ENCODE data around the gene FGF14.
"Not testable (repeated sequence)": the region's sequence is repeated elsewhere in the genome, so short reads cannot be mapped to it uniquely, and the experiment has no call there.

Gene FGF14

GRCh38 chr13:102122147-102122546, 279.7 kb downstream of the FGF14 start:
- no peak for DNase-seq

DNA sequence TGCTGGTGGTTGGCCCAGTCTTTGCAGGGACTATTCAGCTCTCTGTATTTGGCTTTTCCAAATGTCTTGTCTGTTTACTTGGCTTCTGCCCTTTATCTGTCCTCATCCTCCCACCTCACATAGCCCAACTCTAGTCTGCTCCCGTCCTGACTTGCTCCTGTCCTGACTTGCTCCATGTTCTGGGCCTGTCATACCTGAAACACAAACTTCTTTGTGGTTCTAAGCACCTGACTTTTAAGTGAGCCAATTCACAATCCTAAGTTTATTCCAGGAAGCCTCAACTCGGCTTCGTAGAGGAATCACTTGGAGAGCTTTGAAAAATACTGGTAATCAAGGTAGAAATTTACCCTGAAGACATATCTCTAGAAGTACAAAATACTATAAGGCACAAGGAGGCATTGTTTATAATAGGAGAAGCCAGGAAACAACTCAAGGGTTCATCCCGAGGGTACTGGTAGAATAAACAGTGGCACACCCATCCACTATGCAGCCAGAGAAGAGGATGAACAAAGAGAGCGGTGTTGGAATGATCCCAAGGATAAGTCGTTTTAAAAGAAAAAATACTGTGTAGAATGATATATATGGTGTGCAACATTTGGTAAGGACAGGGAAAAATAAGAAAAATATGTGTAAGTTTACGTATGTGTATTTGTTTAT, 284.5 kb downstream of the FGF14 start:
- DNase-seq = no peak

DNA sequence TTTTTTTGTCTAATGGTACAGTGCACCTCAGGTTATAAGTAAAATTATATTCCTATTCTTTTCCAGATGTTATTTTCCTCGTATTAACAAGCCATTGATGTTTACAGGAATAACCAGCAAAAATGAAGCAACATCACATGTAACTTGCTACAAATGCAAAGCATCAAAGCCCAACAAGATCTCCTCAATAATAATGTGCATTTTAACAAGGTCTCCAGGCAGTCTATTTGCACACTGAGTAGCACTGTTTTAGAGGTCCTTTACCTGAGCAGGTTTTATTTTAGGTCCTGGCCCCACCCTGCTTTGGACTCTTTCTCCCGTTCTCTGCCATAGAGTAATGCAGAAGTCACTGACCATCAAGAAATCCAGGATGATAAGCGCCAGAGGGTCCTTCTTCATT, 298.4 kb downstream of the FGF14 start:
- no peak for DNase-seq

GRCh38 chr13:102100234-102100633, 301.6 kb downstream of the FGF14 start:
- no peak for DNase-seq

DNA sequence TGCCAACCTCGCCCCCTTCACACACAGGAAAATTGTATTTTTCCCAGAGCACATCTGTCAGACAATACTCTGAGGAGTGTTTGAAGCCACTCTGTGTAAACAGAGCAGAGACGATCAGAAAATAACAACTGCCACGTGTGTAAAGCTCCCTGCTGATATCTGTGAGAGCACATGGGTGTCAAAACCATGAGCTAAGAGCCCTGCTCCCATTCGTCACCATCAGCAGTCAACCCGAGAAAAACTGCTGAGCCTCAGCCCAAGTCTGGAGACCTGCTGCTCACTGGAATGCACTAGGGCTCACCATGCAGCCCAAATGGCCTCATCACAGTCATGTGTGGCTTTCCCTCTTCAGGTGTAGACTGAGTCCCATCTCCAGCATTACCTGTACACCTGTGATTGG, 304.1 kb downstream of the FGF14 start:
- DNase-seq = no peak

- DNase-seq = not testable (repeated sequence)
Measured at GRCh38 chr13:102093288-102093687, 308.6 kb downstream of the FGF14 start.

GRCh38 chr13:102091231-102091630, 310.6 kb downstream of the FGF14 start:
- no peak for DNase-seq

DNA sequence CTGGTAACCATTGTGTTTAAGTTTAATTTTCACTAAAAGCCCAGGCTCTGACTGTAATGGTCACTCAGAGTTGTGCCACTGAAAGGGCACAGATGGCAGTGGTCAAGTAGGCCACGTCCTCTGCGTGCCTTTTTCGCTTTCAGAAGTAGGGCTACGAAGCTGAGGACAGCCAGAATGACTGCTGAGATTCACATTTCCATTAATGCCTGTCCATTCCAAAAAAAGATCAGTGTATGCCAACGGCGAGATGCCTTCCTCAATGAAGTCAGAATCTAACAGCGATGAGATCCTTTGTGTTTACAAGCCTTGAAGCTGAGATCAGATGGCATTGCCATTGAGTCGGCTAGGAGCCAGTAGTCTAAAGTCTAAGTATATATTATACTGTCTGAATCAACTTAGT, 311.3 kb downstream of the FGF14 start:
- DNase-seq = no peak

DNA sequence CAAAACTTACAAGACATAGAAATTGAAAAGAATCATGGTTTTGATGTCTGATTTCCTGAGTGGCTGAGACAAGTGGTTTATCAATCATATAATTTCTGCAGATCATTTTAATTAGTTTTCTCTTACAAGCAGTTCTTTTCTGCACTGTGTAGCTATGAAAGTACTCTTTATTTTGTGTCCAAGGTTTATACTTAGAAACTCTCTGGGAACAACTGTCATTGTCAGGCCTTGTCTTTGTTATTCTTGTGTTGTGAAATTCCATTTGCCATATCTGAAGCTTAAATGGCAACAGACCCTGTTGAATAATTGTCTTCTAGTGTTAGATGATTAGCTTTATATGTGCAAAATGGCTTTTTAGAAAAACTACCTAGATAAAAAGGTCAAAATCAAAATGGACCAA, 312.1 kb downstream of the FGF14 start:
- DNase-seq = no peak

DNA sequence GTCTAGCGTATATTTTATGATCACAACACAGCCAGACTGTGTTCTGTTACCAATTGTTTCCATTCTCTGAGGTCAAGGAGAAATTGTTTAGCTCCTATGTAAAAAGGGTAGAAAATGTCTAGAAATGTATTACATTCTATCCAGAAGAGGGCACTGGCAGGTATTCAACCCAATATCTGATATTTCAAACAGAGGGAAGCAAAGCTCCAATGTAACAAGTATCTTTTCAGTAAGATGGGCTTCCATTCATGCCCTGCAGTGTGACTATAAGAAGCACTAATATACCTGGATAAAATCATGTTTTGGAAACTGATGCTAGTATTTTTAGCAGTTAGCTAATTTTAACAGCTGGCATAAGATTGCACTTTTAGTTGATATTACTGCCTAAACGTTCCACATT, 312.7 kb downstream of the FGF14 start:
- no peak for DNase-seq

DNA sequence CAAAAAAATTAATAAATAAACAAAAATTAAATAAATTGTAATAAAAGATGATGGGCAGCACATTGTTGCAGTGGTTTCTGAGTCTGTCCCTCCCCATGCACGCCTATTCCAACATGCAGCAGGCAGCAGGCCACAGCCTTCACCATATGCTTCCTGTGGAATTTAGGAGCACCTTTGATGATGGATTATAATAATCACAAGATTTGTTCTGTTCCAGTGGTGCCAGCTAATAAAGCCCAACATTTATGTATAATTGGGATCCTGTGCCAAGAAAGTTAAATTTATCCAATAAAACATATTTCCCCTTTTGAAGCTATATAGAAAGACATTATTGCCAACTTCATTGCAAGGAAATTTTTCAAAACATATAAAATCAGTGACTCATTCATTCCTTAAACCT, 328.6 kb downstream of the FGF14 start:
- DNase-seq = no peak

DNA sequence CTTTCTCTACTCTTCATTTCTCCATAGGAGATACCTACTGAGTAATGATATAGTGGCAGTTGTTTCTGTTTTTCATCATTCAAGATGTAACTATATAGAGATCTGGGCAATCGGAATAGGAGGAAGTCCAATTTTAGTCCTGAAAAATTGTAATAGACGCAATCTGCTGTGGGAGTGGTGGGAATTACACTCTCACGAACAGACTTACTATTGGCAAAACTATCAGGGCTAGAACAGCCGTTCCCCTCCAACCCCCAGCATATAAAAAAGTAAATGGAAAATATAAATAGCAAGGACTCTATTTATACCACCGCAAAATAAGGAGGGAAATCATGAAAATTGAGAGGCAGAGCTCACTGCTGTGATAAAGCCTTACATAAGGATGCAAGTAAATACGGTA, 330.1 kb downstream of the FGF14 start:
- DNase-seq = no peak

GRCh38 chr13:102068323-102068722, 333.5 kb downstream of the FGF14 start:
- not testable (repeated sequence) for DNase-seq

GRCh38 chr13:102055090-102055779, 346.6 kb downstream of the FGF14 start:
- DNase-seq = no peak

GRCh38 chr13:102049853-102050252, 352.0 kb downstream of the FGF14 start:
- no peak for DNase-seq

DNA sequence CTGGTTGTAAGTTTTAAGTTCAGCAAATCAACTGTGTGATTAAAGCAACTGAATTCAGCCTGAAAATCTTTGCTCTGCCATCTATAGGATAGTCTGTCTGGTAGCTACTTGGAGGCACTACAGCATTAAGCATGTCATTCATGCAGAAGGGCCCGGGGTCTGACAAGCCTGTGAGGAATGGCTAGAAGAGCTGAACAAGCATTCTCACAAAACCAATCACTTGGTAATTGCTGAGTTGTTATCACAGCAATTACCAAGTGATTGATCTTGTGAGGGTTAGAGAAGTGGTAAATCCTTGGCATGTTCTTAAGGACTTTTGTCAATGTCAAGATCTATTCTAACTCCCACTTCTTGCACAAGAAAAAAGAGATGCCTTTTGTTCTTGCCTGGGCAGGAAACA, 356.1 kb downstream of the FGF14 start:
- DNase-seq = no peak

DNA sequence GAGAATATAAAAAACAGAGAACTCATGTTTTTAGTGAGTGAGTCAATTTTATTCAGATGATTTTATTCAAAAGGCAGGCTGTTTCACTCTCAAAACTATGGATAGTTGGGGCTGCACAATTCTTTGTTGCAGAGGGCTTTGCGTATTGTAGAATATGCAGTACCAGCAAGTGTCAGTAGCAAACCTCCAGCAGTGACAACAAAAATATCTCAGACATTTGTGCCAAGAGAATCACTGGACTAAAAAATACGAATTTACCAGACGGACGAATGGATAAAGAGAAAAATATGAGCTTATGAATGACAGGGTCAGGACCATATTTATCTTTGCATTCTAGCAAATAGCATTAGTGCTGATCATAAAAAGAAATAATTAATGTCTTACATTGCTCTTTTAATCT, 359.1 kb downstream of the FGF14 start:
- DNase-seq = no peak

- DNase-seq = no peak
Measured at GRCh38 chr13:102041544-102041943, 360.3 kb downstream of the FGF14 start.

DNA sequence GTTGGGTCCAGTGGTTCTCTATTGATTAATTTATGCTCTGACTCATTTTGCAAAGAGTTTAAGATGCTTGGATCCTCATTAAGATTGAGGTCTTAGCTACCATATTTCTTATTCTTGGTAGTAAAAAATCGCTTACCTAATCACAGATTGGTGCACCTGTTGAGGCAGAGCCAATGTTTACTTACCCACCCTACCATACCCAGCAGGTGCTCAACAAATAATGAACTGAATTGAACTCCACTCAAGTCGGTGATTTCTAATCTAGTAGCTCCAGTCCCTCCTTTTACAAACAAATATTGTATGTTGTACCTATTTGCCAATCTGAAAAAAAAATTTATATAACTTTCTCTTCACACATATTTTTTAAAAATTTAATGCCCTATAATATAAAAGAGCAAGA, 361.0 kb downstream of the FGF14 start:
- no peak for DNase-seq

GRCh38 chr13:102039264-102039663, 362.6 kb downstream of the FGF14 start:
- DNase-seq = no peak

DNA sequence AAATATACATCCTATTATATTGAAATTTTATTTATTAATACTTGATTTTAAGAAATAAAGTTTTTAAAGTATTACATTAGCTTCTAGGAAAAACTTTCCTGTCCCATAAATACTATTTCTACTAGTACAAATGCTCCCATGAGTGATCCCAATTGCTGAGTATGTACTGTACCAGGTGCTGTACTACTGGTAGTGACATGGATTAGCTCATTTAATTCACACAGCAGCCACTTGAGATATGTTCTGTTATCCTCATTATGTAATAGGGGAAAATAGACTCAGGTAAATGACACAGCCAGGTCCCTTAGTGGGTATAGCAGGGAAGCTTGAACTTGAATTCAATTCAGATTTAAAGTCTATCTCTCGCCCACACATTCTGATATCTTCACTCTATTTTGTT, 363.1 kb downstream of the FGF14 start:
- no peak for DNase-seq

DNA sequence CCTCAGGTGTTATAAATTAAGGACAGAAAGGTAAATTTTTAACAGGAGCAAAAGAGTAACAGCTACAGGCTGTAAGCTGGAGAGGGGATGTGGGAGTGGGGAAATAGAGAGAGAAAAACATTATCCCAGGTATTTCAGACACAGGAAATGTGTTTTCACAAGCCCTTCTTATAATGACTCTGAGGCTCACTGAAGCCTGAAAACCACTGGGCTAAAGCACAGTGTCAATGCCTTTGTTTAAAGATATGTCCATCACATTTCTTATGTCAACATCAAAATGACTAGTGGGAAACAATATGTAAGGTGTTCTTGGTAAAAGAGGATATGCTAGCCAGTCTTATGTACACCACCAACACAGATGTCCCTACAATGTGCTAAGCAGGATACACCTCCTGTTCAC, 365.9 kb downstream of the FGF14 start:
- no peak for DNase-seq

DNA sequence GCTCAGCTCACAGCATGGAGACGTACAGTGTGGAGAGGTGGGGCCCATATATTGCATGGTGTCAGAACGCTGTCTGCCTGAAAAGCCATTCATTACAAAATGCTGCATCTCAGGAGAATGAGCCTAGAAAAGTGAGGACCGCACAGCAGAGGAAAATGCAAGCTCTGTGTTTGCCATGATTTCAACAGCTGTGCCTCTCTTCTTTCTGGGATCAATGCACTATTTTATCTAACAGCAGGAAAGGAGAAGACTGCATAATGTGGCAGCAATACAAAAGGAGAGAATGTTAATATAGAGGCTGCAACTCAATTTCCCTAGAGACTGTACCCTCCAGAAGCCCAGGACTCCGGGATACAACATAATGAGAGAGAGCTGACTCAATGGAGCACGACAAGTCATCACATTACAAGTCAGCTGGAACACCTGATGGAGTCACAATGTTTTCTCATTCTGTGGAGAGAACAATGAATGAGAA, 368.0 kb downstream of the FGF14 start:
- no peak for DNase-seq

DNA sequence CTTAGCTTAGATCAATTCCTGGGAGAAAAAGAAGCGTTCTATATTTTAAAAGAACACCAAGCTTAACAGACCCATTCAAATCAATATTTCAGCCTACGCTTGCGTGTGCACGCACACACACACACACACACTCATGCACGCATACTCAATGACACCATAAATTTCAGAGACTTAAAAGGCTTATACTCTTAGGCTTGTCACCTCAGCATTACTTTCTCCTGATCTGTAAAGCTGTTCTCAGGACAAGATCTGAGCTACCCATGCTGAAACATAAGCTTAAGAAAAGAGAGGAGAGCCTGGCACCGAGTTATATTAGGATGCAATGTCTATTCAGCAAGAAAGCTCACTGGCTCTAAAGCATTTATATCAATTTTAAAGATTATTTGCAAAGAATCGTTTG, 368.5 kb downstream of the FGF14 start:
- DNase-seq = no peak

GRCh38 chr13:102028868-102029267, 373.0 kb downstream of the FGF14 start:
- no peak for DNase-seq
